Measurements from ENCODE around the gene MADD. TPM values are rescaled to one million over a fixed set of nuclear protein-coding genes. Genes with fewer than 3 reads are reported as not detected.
"Not testable (repeated sequence)": the region's sequence is repeated elsewhere in the genome, so short reads cannot be mapped to it uniquely, and the experiment has no call there.

The MADD gene
- polyA plus RNA-seq, 12 donors = 22.9 to 45.0 (median 28.7) TPM; not detected in 1

DNA sequence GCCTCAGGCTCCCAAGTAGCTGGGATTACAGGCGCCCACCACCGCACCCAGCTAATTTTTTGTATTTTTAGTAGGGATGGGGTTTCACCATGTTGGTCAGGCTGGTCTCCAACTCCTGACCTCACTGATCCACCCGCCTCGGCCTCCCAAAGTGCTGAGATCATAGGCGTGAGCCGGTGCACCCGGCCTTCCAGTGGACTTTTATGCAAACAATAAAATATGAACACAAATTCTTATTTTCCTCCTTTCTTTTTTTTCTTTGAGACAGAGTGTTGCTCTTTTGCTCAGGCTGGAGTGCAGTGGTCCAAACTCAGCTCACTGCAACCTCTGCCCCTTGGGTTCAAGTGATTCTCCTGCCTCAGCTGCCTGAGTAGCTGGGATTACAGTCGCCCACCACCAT is 46.6 kb downstream of the MADD start:
- not testable (repeated sequence) for DNase-seq

GRCh38 chr11:47317064-47317828 is 47.3 kb downstream of the MADD start:
- no peak for DNase-seq

DNA sequence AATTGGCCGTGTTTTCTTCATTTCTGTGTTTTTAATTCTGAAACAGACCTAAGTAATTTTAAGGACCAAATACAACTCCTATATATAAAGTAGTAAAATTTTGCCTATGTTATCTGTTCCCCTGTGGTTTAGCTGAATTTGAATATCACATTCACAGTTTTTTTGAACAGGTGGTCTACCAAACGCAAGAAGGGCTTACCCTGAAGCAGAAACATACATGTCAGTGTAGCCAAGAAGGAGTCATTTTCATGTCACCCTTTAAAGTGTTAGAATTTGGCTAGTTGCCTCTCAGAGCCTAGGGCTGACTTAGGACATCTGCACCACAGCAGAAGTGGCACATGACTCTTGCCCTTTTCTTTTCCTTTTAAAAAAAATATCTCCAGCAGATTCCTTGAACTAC is 48.2 kb downstream of the MADD start:
- DNase-seq = no peak

- DNase-seq = no peak
Observed at GRCh38 chr11:47324520-47324919, 54.6 kb downstream of the MADD start.

DNA sequence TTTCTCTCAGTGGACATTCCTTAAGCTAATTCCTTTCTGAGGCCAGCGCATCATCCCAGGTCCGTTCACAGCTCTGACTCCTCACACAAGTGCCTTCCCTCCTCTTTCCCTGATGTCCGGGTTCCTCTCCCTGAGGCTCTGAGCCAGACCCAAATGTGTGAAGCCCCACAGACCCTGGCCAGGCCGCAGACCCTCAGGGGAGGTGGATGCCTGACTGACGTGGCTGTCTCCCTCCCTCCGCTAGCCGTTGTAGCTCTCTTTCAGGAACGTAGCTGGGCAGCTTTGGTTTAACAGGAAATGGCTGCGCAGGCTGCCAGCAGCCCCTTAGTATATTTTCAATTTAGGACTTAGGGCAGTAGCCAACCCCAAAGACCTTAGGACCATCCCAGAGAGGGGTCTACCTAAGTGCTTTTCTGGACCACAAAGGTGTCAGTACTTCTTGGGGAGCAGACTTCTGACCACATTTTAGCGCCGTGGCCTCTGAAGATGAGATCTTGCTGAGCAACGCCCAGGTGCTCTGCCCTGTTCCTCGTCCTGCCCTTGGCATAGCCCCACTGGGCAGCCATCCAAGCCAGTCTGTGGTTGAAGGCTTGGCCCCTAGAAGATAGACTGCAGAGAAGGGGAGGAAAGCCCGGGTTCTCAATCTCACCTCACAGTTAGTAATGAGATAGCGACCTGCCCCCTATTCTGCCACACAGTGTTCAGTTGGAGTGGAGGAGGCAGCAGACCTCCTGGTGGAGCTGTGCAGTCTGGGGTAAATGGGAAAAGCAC is 55.5 kb downstream of the MADD start:
- DNase-seq = no peak

DNA sequence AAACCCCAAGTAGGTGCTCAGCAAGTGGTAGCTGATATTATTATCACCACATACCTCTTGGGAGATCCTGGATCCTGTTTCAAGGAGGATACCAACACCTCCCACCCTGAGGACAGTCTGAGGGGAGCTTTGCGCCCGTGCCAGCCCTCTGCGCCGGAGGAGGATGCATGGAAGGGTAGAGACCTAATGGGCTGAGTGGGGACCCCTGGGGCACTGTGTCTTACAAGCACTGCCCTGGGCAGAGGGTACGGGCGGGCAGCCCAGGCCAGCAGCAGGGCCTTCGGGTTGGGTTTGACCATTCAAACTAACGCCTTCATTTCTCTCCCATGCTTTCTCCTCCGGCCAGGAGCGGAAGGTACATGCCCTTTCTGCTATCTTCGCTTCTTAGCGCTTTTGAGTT is 56.3 kb downstream of the MADD start:
- no peak for DNase-seq

- no peak for DNase-seq
Observed at GRCh38 chr11:47327025-47327424, 57.1 kb downstream of the MADD start.

- no peak for DNase-seq
Observed at GRCh38 chr11:47327949-47328348, 58.0 kb downstream of the MADD start.

DNA sequence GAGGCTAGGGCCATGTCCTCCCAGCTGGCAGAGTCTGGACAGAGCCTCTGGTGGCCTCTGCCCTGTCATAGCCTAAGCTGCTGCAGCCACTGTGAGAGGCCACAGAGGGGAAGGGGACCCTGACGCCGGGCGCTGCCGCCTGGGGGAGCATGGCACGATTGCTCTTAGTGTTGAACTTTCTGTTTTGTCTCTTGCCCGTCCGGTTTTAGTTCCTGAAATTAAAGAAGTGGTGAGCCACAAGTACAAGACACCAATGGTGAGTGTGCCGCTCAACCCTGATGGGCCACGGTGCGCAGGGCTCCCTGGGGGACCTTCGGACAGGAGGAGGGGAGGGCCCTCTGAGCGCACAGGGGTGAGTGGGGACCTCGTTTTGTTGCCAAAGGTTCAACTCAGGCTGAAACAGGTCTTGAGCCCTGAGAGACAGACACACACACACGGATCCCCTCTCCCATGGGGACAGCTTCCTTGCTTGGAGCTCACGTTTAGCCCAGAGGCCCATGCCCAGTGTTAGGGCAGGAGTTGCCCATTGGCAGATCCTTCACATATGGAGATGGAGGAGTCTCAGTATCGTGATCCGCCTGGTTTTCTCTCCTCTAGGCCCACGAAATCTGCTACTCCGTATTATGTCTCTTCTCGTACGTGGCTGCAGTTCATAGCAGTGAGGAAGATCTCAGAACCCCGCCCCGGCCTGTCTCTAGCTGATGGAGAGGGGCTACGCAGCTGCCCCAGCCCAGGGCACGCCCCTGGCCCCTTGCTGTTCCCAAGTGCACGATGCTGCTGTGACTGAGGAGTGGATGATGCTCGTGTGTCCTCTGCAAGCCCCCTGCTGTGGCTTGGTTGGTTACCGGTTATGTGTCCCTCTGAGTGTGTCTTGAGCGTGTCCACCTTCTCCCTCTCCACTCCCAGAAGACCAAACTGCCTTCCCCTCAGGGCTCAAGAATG is 58.8 kb downstream of the MADD start:
- no peak for DNase-seq

- no peak for DNase-seq
Observed at GRCh38 chr11:47329431-47329986, 59.6 kb downstream of the MADD start.

DNA sequence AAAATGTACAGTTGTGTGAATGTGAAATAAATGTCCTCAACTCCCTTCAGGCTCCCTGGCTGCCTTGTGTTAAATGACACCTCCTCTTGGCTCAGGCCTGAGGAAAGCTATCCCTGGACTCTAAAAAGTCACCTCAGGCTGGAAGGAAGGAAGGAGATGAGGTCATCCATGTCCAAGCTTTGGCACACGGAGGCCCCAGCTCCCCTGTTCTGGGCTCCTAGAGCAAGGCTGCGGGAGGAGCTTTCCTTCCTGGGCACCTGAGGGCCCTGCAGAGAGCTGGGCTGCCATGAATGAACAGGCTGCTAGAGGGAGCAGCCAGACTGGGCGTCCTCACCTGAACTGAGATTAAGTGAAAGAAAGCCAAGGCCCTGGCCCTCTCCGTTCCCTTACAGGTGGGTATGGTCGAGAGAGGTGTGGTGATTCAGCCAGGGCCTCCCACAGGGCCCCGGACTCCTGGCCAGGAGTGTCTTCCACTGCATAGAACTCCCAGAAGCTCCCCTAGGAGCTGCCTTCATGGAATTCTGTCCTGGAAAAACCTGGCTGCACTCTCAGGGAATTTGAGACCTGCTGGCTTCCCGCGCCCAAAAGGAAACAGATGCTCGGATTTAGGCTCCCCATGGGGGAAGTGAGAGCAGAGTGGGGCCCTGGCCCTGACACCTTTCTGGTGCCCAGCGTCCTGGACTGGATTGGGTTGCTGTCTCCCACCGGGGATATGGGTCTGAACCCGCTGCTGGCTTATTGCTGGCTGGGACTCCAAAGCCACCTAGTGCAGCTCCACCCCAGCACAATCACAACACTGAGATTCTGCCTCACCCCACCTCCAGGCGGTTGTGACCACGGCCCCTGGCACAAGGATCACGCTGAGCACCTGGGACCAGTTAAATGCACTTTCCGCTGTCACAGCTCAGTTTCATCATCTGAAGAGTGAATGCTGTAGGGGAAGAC is 60.3 kb downstream of the MADD start:
- peak; percentile 36 for DNase-seq

- DNase-seq = no peak
Observed at GRCh38 chr11:47331454-47332302, 61.7 kb downstream of the MADD start.

DNA sequence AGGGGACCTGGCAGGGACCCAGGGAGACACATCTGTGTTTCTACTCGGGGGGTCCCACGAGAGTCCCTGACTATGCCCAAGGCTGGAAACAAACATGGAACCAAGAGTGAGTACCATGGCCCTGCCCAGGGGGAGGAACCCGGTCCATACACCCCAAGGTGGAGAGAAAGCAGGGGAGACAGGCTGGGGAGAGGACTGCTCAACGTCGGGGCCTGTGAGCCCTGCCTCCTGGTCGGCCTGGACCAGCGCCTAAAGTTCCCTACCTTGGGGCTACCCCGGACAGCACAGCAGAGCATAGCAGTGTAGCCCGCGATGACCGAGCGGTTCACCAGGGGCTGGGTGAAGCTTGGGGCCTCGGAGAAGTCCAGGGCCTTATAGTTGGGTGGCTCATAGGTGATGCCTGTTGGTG is 62.4 kb downstream of the MADD start:
- no peak for DNase-seq

DNA sequence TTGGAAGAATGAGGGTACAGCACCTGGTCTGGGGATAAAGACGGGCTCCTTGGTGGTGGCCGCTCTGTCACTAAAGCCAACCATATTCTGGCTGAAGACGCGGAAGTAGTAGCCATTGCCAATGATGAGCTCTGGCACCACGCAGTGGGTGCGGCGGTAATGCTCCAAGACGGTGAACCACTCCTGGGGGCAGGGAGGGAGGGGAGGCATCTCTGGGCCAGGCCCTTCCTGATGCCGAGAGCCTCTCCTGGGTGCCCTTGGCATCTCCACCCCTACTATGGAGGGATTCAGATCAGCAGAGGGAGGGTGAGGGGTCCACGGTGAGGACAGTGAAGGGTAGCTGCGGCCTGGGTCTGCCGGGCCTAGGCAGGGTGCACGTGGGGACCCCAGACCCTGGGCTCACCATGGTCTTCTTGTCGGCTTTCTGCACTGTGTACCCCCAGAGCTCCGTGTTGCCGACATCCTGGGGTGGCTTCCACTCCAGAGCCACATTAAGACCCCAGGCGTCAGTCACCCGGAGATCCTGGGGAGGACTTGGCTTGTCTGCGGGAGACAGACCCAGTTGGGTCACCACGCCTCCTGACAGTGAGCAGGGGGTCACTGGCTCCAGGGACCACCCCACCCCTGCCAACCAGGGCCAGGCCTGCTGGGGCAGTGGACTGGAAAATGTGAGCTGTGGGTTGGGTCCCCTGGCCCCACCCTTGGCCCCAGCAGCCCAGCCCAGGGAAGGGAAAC is 63.0 kb downstream of the MADD start:
- DNase-seq = no peak

DNA sequence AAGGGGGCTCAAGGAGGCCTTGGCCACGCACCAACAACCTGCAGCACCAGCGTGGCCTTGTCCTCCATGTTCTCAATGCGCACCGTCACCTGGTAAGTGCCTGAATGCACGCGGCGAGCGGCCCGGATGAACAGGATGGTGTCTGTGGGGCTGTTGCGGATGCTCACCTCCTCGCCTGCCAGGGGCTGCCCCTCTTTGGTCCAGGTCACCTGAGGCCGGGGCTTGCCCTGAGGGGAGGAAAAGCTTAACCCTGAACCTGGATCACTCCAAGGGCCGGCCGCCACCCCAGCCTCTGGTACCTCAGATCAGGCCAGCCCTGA is 63.6 kb downstream of the MADD start:
- no peak for DNase-seq

- no peak for DNase-seq
Observed at GRCh38 chr11:47333886-47334443, 64.0 kb downstream of the MADD start.

GRCh38 chr11:47334699-47335411 is 64.9 kb downstream of the MADD start:
- DNase-seq = not testable (repeated sequence)

DNA sequence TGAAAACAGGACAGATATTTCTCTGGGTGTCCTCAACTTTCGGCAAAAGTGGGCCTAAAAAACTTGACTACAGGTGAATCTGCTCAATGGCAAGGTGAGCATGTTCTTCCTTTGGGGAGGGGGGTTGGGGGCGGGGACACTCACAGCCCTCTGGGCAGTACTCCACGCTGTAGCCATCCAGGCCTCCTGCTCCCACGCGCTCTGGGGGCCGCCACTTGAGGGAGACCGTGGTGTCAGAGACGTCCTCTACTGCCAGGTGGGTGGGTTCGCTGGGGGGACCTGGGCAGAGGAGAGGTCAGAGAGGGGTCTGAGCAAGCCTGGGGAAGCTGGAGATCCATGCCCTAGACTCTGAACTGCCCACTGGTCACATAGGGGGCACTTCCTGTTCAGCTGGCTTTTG is 65.8 kb downstream of the MADD start:
- no peak for DNase-seq

Measured in muscle of arm (tissue), 12 donors.